Ovary (tissue), 3 donors: Measurements from ENCODE around the gene ALX3.

Experiments used
- EP300 ChIP-seq: sonication (generic); formaldehyde crosslinking; IDR thresholded peaks from one replicate; pipeline ENCODE4 v1.6.1; 2017; ENCODE audit warnings: antibody characterized with exemption
- POLR2A ChIP-seq: fragments of 450-650 bp; IDR thresholded peaks from one replicate; pipeline ENCODE4 v1.6.1; 2017; ENCODE audit warnings: antibody characterized with exemption, mild to moderate bottlenecking, moderate library complexity
- TF ChIP-seq, protein P1 (sequence below), 3 donors: fragments of 450-650 bp in 2 of 3; fragments of 200-600 bp in 1 of 3; IDR thresholded peaks; one replicate each; pipeline versions ENCODE4 v1.5.1 to v1.8.0; 2016 to 2022; ENCODE audit warnings: antibody characterized with exemption in 3 of 3, mild to moderate bottlenecking in 1 of 3
- donor health status: DM: no; HTN: no; CAD: no.

DNA sequence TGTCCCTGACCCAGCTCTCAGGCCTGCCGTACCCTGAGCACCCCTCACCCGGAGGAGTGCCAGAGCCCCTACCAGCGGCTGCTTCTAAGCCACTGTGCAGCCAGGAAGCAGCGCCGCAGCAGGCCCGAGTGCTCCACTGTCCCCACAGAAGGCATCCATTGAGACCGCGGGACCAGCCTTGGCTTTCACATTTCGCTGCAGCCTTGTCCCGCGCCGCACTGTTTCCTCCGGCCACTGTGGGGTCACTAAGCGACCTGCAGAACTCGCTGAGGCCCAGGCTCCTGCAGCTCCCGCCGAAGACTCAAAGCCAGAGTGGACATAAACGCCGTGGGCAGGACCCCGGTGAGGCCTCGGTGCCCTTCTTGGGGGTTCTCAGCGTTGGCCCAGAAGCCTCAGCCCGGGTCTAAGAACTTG, 3.0 kb downstream of the ALX3 start:
- TF ChIP-seq POLR2A = no peak
- TF ChIP-seq, protein P1, sequence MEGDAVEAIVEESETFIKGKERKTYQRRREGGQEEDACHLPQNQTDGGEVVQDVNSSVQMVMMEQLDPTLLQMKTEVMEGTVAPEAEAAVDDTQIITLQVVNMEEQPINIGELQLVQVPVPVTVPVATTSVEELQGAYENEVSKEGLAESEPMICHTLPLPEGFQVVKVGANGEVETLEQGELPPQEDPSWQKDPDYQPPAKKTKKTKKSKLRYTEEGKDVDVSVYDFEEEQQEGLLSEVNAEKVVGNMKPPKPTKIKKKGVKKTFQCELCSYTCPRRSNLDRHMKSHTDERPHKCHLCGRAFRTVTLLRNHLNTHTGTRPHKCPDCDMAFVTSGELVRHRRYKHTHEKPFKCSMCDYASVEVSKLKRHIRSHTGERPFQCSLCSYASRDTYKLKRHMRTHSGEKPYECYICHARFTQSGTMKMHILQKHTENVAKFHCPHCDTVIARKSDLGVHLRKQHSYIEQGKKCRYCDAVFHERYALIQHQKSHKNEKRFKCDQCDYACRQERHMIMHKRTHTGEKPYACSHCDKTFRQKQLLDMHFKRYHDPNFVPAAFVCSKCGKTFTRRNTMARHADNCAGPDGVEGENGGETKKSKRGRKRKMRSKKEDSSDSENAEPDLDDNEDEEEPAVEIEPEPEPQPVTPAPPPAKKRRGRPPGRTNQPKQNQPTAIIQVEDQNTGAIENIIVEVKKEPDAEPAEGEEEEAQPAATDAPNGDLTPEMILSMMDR (IDR thresholded peaks at IDR 0.05) = no peak
- no peak for TF ChIP-seq EP300
